ENCODE measurements around the gene COL19A1. TPM values are rescaled to one million over a fixed set of nuclear protein-coding genes. Genes with fewer than 3 reads are reported as not detected.
A peak's percentile ranks its signal among the peaks of the same experiment; 100 is the strongest.

The COL19A1 gene
- total RNA-seq, 2 donors from 2014 or later: 1.1 TPM; not detected in 1

GRCh38 chr6:70134542-70134941 lies 268.2 kb downstream of the COL19A1 start:
- intact Hi-C loops (cut with DNase I, micrococcal nuclease): no loop called here
- no peak for DNase-seq
- ATAC-seq: no peak

- no peak for ATAC-seq
- intact Hi-C loops (cut with DNase I, micrococcal nuclease): no loop called here
- DNase-seq: no peak
Measured at GRCh38 chr6:70135219-70136160, 269.1 kb downstream of the COL19A1 start.

- intact Hi-C loops (cut with DNase I, micrococcal nuclease): no loop called here
- no peak for ATAC-seq
- no peak for DNase-seq
Measured at GRCh38 chr6:70136996-70137395, 270.6 kb downstream of the COL19A1 start.

GRCh38 chr6:70140496-70140895 lies 274.1 kb downstream of the COL19A1 start:
- DNase-seq: no peak
- ATAC-seq: no peak
- intact Hi-C loops (cut with DNase I, micrococcal nuclease): no loop called here

- intact Hi-C loops (cut with DNase I, micrococcal nuclease): no loop called here
- no peak for ATAC-seq
- no peak for DNase-seq
Measured at GRCh38 chr6:70142034-70142433, 275.7 kb downstream of the COL19A1 start.

GRCh38 chr6:70145178-70145577 lies 278.8 kb downstream of the COL19A1 start:
- ATAC-seq: no peak
- intact Hi-C loops (cut with DNase I, micrococcal nuclease): no loop called here
- no peak for DNase-seq

- DNase-seq: no peak
- ATAC-seq: no peak
- intact Hi-C loops (cut with DNase I, micrococcal nuclease): no loop called here
Measured at GRCh38 chr6:70149209-70149788, 282.9 kb downstream of the COL19A1 start.

- ATAC-seq: no peak
- intact Hi-C loops (cut with DNase I, micrococcal nuclease): no loop called here
- no peak for DNase-seq
Measured at GRCh38 chr6:70150521-70150920, 284.2 kb downstream of the COL19A1 start.

- ATAC-seq (no peak), DNase-seq (no peak)
- intact Hi-C loops (cut with DNase I, micrococcal nuclease): no loop called here
Measured at GRCh38 chr6:70151616-70152015, 285.3 kb downstream of the COL19A1 start.

- intact Hi-C loops (cut with DNase I, micrococcal nuclease): no loop called here
- DNase-seq: no peak
- ATAC-seq: no peak
Measured at GRCh38 chr6:70152786-70153185, 286.4 kb downstream of the COL19A1 start.

- ATAC-seq: no peak
- intact Hi-C loops (cut with DNase I, micrococcal nuclease): no loop called here
- DNase-seq: no peak
Measured at GRCh38 chr6:70157086-70157485, 290.7 kb downstream of the COL19A1 start.

- ATAC-seq: no peak
- DNase-seq: no peak
- intact Hi-C loops (cut with DNase I, micrococcal nuclease): no loop called here
Measured at GRCh38 chr6:70160276-70160675, 293.9 kb downstream of the COL19A1 start.

- intact Hi-C loops (cut with DNase I, micrococcal nuclease): no loop called here
- no peak for DNase-seq
- ATAC-seq: no peak
Measured at GRCh38 chr6:70162972-70163371, 296.6 kb downstream of the COL19A1 start.

GRCh38 chr6:70163795-70164194 lies 297.4 kb downstream of the COL19A1 start:
- DNase-seq: no peak
- intact Hi-C loops (cut with DNase I, micrococcal nuclease): no loop called here
- ATAC-seq: no peak

GRCh38 chr6:70164556-70164955 lies 298.2 kb downstream of the COL19A1 start:
- intact Hi-C loops (cut with DNase I, micrococcal nuclease): no loop called here
- ATAC-seq: no peak

GRCh38 chr6:70166088-70166958 lies 300.0 kb downstream of the COL19A1 start:
- ATAC-seq (peak; percentile 87), DNase-seq (peak in 1 of 2 donors; percentile 52)
- intact Hi-C loops (cut with DNase I, micrococcal nuclease): no loop called here

More at GRCh38 chr6:70164556-70164955, 298.2 kb downstream of the COL19A1 start:
- DNase-seq: no peak

GRCh38 chr6:70168681-70169377 lies 302.5 kb downstream of the COL19A1 start:
- DNase-seq (no peak), ATAC-seq (no peak)
- intact Hi-C loops (cut with DNase I, micrococcal nuclease): no loop called here

GRCh38 chr6:70171236-70171635 lies 304.9 kb downstream of the COL19A1 start:
- intact Hi-C loops (cut with DNase I, micrococcal nuclease): no loop called here
- DNase-seq (no peak), ATAC-seq (no peak)

- no peak for DNase-seq
- no peak for ATAC-seq
- intact Hi-C loops (cut with DNase I, micrococcal nuclease): no loop called here
Measured at GRCh38 chr6:70172252-70172651, 305.9 kb downstream of the COL19A1 start.

Measured in left colon (tissue), 2 donors.